GM12801 (cell line): ENCODE data around the gene ZNF593.

Experiments
- TF ChIP-seq, protein P1 (sequence below): IDR thresholded peaks from one replicate; pipeline ENCODE4 v1.5.1; 2011; ENCODE audit warnings: control low read depth; ENCODE audit not compliant: insufficient read length; ENCODE audit errors: extremely low read depth

ZNF593 gene

GRCh38 chr1:26203642-26204318, 34.1 kb downstream of the ZNF593 start:
- TF ChIP-seq, protein P1, sequence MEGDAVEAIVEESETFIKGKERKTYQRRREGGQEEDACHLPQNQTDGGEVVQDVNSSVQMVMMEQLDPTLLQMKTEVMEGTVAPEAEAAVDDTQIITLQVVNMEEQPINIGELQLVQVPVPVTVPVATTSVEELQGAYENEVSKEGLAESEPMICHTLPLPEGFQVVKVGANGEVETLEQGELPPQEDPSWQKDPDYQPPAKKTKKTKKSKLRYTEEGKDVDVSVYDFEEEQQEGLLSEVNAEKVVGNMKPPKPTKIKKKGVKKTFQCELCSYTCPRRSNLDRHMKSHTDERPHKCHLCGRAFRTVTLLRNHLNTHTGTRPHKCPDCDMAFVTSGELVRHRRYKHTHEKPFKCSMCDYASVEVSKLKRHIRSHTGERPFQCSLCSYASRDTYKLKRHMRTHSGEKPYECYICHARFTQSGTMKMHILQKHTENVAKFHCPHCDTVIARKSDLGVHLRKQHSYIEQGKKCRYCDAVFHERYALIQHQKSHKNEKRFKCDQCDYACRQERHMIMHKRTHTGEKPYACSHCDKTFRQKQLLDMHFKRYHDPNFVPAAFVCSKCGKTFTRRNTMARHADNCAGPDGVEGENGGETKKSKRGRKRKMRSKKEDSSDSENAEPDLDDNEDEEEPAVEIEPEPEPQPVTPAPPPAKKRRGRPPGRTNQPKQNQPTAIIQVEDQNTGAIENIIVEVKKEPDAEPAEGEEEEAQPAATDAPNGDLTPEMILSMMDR: no peak

DNA sequence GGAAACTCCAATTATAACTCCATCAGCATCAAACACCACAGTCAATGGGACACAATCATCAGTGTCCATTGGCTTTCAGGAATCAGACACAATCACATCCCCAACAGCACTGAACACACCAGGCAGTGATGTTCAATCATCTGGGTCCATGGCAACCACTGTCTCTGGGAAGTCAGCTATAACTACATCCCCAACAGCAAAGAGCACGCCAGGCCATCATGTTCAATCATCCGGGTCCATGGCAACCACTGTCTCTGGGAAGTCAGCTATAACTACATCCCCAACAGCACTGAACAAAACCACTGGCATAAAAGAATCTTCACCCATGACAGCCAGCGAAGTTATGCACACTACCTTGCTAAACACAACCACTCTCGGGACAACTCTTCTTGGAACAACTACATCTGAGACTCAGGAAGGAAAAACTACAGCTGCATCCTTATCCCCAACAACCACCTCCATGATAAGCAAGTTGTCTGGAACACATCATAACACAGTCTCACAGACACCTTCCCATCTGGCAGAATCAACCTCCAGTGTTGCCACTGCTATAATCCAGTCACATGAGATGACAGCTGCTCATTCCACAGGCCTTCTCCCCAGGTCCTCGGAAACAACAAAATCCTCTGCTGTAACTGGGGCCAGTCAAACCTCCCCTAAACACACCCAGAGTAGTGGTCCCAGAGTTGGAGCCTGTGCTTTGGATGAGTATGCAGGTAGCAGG, 40.6 kb downstream of the ZNF593 start:
- TF ChIP-seq, protein P1: no peak

DNA sequence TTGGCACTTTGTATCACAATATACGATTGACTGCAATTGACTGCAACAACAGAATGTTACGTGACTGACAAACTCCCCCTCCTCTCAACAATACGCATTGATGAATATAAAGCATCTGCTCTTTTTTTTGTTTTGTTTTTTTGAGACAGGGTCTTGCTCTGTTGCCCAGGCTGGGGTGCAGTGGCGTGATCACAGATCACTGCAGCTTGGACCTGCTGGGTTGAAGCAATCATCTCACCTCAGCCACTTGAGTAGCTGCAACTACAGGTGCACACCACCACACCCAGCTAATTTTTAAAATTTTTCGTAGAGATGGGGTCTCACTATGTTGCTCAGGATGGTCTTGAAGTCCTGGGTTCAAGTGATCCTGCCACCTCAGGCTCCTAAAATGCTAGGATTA, 43.0 kb downstream of the ZNF593 start:
- TF ChIP-seq, protein P1: no peak

GRCh38 chr1:26213335-26213905, 43.7 kb downstream of the ZNF593 start:
- TF ChIP-seq, protein P1: no peak

GRCh38 chr1:26215246-26215645, 45.5 kb downstream of the ZNF593 start:
- TF ChIP-seq, protein P1: no peak

DNA sequence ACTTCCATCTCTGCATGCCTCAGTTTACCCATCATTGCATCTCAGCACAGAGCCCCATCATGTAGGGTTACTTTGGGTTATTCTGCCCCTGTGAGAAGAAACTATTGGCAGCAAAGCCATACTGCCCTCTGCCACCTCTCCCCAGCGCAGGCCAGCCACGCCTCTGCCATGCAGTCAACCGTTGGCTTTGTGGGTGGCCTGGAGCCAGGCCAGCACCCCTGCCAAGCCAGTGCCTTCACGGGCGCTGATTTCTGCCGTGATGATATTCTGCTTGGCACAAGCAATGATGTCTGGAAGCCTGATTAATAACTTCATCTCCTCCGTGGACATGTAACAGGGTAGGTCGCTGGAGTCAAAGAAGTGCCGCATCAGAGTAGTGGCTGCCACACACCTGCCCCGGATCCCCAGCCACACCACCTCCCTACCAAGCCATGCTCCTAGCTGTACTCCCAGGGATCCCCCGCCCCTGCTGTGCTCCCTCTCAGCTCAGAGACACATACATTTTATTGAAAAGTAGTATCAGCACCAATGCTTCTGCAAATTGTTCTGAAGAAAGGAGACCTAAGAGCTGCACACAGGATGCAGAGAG, 49.3 kb downstream of the ZNF593 start:
- TF ChIP-seq, protein P1: no peak
